HG02763 (cell line): ENCODE measurements around the gene NEK7.

Experiments used
- ATAC-seq: cut with Tn5 transposase; IDR thresholded peaks from one replicate; pipeline ENCODE4 v1.9.1; 2021; ENCODE audit warnings: mild to moderate bottlenecking, moderate library complexity; ENCODE audit not compliant: unreplicated experiment

Gene NEK7

GRCh38 chr1:198141668-198142351, 15.0 kb upstream of the NEK7 start:
- no peak for ATAC-seq

DNA sequence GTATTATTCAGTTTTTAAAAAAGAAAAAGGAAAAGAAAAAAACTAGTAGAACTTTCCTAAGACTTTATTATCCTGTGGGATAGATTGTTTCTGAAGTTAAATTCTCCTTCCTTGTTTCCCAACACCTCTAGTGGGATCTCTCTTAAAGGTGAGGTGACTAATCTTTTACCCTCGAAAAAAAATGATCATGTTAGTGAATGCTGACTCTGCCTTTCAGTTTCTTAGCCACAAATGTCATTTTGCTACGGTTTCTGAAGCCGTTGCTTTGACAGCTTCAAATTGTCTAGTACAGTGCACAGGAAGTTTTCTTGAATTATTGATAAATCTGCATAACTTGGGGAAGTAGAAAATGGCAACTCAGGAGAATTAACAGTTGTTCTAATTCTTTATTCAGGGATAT, 13.0 kb upstream of the NEK7 start:
- no peak for ATAC-seq

DNA sequence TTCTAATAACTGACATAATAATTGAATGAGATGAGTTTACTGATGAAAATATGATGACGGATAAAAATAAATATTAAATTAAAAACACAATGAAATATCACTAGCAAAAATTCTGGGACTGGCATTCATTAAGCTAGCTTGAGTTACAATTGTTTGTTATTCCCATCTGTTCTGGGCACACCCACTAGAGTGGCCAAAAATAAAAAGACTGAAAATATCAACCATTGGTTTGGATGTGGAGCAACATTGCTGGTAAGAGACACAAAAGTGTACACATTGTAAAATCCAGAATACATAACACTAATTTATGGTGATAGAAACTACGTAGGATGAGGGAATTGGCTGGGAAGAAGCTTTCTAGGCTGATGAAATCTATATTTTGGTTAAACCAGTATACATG, 9.6 kb upstream of the NEK7 start:
- ATAC-seq: no peak

- no peak for ATAC-seq
These were observed 6.4 kb upstream of the NEK7 start for GRCh38 chr1:198150369-198150768.

DNA sequence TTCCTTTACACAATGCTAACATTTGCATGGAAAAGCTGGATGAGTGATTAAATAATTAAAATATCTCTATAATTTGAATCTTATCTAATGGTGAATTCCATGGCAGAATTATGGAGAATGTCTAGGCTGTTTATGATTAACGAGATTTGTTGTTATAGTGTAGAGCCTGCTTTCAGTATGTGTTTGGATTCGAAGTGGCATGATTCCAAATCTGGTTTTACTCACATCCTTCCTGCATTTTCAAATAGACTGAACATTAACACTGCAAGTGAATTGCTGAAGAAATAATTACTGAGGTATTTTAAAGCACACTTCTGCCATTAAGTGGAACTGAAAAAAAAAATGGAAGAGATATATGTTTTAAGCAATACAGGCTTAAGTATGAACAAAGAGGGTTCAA, 5.1 kb upstream of the NEK7 start:
- ATAC-seq: no peak

DNA sequence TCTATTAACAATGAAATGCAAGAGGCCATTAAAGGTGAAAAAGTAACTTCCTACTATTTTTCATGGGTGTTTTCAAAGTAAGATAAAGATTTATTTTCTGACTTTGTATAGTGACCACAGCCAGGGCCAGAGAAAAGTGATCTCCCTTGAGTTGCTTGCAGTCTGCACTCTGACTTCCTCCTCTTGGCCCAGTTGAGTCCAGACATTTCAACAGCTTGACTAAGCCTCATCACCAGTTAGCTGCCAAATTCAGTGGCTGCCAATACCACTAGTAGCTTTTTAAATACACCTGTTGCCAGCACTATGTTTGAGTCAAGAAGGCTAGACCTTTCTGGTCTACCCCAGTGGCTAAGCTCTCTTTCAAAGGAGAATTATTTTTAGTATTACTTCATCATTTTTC, 3.7 kb upstream of the NEK7 start:
- no peak for ATAC-seq

GRCh38 chr1:198153804-198154203, 3.0 kb upstream of the NEK7 start:
- ATAC-seq: no peak

DNA sequence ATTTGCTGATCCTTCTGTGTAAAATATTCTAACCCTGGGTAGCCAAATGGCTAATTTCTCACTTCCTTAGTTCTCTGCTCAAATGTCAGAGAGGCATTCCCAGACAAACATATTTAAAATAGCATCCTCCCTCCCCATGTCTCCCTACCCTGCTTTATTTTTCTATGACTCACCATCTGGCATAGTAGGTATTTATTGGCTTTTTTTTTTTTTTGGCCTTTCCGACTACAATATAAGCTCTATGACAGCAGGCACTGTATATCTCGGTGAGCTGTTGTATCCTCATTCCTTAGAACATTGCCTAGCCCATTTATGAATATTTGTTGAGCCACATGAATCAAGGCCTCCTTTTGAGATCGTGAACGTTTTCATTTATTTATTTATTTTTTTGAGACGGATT, 1.5 kb upstream of the NEK7 start:
- ATAC-seq: no peak

DNA sequence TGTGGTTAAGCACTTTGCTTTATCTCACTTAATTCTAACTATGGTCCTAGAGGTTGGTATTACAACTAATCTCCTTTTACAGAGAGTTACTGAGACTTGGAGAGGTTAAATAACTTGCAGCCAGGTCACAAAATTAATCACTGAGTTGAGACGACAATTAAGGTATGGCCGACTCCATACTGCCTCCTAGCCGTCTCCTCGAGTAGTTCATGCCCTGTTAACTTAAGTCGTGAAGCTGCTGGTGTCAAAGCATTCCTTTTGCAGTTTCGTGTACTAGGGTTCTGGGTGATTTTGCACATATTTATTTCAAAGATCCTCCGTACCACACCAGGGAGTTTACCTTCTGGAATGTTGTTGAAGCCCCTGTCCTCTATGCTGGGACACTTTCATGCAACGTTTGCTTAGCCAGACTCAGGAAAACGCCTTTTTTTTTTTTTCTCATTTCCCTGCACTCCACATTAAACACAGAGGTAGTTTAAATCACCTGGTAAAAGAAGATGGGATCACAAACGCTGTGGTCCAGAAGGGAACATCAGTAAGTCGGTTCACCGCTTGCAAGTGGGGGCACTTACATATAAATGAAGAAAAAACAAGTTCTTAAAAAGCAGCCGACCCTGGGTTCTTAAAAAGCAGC, 570 bp upstream of the NEK7 start:
- ATAC-seq: peak; percentile 24

DNA sequence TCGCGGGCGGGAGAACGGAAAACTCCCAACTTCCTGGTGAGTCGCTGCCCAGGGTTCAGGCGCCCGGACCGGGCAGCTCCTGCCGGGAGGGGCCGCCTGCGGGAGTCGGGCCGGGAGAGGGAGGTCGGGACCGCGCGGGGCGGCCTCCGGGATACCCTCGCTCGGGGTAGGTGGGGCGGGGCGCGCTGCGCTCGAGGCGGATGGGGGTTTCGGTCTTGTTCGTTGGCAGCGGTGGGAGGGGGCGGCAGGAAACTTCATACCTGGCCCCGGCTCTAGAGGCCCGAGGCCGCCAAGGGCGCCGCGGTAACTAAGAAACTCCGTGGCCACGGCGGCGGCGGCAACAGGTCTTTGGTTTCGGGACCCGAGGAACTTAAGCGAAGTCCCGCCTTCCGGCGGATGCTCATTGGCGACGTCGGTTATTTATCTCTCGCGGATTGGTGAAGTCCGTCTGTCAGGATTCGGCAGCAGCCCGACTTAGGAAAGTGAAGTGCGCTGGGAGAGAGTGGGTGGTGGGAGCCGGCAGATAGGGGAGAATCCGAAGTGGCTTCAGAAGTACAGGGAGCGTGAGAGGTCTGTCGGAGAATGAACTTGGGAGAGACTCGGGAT, 546 bp downstream of the NEK7 start:
- peak; percentile 46 for ATAC-seq

- ATAC-seq: no peak
These were observed 1.3 kb downstream of the NEK7 start for GRCh38 chr1:198157847-198158725.

DNA sequence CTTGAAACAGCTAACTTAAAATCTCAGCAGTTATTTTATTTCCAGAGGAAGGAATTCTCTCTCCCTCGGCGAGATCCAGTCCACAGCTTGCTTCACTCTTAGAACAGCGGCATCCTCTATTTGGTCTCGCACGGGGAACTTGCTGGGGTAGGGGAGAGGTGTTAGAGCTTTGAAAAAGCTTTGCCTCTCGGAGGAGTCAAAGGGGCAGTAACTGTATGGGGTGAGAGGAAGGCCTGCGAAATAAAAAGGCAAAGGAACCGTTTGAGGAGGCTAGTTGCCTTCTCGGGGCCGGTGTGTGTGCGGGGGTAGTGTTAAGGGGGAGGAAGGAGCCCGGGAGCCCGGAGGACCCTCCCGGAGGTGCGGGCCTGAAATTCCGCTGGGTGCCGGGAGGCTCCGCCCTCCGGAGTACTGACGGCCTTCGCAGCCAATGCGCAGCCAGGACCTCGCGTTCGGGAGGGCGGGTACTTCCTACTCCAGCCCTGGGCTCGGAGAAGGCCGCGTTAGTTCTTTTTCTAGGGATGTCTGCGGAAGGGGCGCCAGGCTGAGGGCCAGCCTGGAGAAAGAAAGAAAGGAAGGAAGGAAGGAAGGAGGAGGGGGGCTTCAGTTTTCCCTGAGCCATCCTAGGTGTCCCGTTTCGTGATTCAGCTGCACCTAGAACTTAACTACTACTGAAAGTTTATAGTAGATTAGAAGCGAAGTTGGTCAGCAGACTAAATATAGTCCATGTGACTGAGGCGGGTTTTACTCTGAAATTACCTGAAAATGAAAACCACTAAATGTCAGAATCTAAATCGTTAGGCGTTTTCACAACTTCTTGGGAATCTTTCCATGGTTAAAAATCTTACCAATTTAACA, 2.2 kb downstream of the NEK7 start:
- peak; percentile 70 for ATAC-seq

DNA sequence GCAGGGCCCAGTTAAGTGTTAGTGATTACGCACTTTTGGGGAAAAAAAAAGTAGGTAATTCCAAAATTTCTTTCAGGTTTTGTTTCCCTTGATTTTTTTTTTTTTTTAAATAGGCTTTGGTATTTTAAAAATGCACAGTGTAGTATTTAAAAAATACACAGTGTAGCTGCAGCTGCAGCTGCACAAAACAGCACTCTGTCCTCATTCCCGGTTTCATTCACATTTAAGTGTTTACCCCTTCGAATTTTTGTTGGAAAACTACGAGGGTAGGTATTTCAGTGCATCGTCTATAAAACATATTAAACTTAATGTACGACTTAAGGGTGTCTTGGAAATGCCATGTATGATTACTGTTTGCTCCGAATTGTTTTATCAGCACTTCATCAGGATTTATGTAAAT, 3.4 kb downstream of the NEK7 start:
- no peak for ATAC-seq

DNA sequence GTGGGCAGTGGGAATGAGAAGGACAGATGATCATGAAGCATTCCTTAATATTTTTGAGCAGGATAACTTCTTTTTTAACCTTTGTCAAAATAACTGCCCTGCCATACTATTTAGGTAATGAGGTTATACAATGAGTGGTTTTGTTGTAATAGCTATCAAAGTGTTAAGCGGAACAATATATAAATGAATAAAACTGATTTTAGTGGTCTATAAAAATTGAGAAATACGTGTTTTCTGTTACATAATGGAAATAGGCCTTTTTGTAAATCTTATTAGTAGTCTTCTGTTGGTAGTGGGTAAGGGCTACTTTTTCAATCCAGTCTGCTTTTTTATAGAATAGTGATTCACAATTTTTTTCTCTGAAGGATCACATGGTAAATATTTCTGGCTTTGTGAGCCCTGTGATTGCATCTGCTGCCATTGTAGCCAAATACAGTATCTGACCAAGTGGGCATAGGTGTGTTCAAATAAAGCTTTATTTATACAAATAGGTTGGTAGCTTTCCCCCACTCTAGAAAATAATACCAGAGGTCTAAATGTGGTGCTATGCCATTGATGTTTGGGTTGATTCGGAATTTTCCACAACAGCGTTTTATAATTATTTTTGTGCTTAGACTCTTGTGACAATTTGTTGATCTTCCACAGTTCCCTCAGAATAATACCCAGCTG, 4.3 kb downstream of the NEK7 start:
- ATAC-seq: no peak

DNA sequence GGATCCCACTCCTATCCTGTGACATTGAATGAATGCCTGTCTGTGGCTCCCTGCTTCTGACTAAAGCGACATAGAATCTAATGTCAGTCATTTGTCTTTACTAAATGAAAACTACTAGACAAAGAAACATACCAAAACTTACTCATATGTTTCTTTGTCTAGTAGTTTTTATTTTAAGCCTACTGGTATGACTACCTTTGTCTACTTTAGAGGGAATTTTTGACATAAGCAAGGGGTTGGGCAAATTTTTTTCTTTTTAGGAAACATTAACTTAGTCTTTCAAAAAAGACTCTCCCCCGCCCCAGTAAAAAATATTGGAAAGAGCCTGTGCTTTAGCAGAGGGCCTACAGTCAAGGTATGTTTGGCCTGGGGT, 4.9 kb downstream of the NEK7 start:
- ATAC-seq: no peak

DNA sequence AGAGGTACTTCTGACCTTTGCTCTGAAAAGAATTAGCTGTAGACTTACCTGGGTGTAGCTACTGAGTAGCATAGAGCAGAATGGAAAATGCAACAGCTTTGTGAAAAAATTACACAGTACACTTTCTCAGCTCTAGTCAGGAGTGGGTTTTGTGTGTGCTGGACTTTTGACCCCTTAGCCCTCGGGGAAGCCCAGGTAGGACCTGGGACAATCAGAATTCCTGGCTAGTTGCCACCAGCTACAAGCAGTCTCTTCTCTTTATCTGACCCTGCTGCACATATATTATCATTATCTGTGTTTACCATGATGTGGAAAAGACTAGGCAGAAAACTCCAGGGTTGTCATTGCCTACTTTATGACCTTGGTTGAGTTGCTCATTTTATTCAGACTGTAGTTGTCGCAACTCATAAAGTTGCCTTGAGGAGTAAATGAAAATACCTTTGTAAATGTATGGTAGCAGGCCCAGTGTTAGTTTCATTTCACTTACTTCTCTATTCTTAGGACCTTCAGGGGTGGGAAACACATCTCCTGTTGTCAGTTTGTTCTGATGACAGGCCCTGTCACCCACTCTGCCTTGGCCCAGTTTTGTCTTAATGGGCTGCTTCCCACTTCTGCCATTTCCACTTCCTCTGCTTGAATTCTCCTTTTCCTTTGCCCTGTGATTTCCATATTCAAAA, 5.4 kb downstream of the NEK7 start:
- no peak for ATAC-seq

GRCh38 chr1:198165927-198166647, 9.3 kb downstream of the NEK7 start:
- ATAC-seq: no peak

GRCh38 chr1:198166900-198167299, 10.1 kb downstream of the NEK7 start:
- ATAC-seq: no peak

DNA sequence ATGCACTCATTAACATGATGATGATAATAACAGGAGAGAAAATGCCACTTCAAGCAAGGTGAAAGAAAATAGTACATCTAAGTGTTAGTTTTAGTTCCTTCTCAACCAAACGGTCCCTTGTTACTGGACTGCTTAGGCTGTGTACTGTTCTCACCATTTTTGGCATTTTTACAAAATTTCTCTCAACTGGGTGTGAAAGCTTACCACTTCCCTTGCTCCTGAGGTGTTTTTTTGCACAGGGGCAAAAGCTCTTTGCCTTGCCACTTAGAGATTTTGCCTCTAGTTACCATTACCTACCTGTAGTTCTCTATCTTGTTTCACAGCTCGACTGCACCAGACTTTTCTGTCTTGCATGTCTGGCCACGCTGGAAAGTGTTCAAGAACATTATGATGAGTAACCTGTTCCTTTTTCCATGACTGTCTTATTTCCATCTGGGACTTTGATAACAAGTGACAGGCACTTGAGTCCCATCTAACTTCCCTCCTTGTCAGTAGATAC, 10.7 kb downstream of the NEK7 start:
- peak; percentile 62 for ATAC-seq
